Progenitor cell of endocrine pancreas (in vitro differentiated cells): ENCODE data around the gene DENND4C. TPM values are rescaled to one million over a fixed set of nuclear protein-coding genes. Genes with fewer than 3 reads are reported as not detected.

Experiments used
- DNase-seq: peaks from one replicate; pipeline ENCODE4 v3.0.0; 2021; ENCODE audit warnings: low spot score; ENCODE audit not compliant: unreplicated experiment
- H3K27ac Mint-ChIP-seq: 2 replicates; pipeline ENCODE4 v1.8.0; 2021; ENCODE audit warnings: mild to moderate bottlenecking, moderate library complexity, mixed read lengths
- H3K27me3 Mint-ChIP-seq: 2 replicates; pipeline ENCODE4 v1.8.0; 2021; ENCODE audit warnings: mixed read lengths
- H3K36me3 Mint-ChIP-seq: 2 replicates; pipeline ENCODE4 v1.8.0; 2022; ENCODE audit warnings: mixed read lengths; ENCODE audit not compliant: insufficient read depth
- H3K4me1 Mint-ChIP-seq: 2 replicates; pipeline ENCODE4 v1.8.0; 2021; ENCODE audit warnings: low read depth, mixed read lengths
- H3K4me3 Mint-ChIP-seq: 2 replicates; pipeline ENCODE4 v1.8.0; 2021; ENCODE audit warnings: low read depth, mild to moderate bottlenecking, moderate library complexity, mixed read lengths
- H3K9me3 Mint-ChIP-seq: 2 replicates; pipeline ENCODE4 v1.8.0; 2021; ENCODE audit warnings: low read depth, mixed read lengths
- CTCF ChIP-seq: fragments of 200-600 bp; sonication (generic); IDR thresholded peaks from one replicate; pipeline ENCODE4 v1.5.0; 2021; ENCODE audit warnings: antibody characterized with exemption, mild to moderate bottlenecking; ENCODE audit not compliant: unreplicated experiment
- total RNA-seq: library from RNA; stranded (reverse); gene quantifications from 2 replicates; pipeline ENCODE4 v1.2.1, GENCODE V29; 2021

Gene DENND4C
- total RNA-seq, 1 donor from 2014 or later, result 60.4 TPM

GRCh38 chr9:19229595-19230354 is 718 bp upstream of the DENND4C start:
- Mint-ChIP-seq H3K27ac (peak overlapping the region; percentile 96), H3K9me3 (no peaks in the 10 kb centered on the region), H3K4me3 (no peak overlapping the region), H3K36me3 (no peaks in the 10 kb centered on the region), H3K27me3 (no peaks in the 10 kb centered on the region), H3K4me1 (peaks cover 15% of the 10 kb centered on the region)
- DNase-seq, result peak; percentile 82
- peak; percentile 2 for TF ChIP-seq CTCF

DNA sequence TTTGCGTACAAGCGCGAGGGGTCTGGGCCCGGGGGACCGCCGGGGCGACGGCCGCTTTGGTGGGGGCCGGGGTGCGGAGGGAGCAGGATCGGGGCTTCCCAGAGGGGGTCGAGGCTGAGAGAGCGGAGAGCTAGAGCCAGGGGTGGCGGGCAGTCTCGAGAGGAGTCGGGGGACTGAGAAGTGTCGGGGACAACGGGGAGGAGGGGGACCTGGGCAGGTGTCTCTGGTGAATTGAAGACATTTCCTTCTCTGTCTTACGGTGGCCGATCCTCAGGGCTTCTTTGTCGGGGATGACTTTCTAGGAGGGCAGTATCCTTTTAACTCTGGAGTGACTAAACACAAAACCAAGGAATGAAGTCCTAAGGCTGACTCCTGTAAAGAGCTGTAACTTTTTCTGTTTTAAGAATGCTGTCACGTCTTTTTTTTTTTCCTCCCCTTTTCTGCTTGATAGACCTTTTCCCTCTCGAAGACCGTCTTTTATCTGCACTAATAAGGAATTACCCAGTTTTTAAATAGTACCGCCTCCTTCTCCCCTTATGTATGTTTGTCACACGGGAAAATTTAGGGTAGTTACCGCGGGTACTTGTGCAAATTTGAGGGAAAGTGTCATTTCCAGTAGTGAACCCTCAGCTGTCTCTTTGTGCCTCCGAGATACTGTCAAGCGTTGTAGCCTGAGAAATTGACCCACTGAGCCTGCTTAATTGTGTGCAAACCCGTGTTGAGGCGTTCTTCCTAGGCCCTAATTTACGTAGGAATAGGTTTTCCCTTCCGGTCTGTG is 822 bp downstream of the DENND4C start:
- Mint-ChIP-seq H3K9me3 (no peaks in the 10 kb centered on the region), H3K4me3 (no peak overlapping the region), H3K4me1 (peaks cover 14% of the 10 kb centered on the region), H3K36me3 (no peaks in the 10 kb centered on the region), H3K27me3 (no peaks in the 10 kb centered on the region), H3K27ac (no peak overlapping the region)
- no peak for DNase-seq
- TF ChIP-seq CTCF, result no peak

DNA sequence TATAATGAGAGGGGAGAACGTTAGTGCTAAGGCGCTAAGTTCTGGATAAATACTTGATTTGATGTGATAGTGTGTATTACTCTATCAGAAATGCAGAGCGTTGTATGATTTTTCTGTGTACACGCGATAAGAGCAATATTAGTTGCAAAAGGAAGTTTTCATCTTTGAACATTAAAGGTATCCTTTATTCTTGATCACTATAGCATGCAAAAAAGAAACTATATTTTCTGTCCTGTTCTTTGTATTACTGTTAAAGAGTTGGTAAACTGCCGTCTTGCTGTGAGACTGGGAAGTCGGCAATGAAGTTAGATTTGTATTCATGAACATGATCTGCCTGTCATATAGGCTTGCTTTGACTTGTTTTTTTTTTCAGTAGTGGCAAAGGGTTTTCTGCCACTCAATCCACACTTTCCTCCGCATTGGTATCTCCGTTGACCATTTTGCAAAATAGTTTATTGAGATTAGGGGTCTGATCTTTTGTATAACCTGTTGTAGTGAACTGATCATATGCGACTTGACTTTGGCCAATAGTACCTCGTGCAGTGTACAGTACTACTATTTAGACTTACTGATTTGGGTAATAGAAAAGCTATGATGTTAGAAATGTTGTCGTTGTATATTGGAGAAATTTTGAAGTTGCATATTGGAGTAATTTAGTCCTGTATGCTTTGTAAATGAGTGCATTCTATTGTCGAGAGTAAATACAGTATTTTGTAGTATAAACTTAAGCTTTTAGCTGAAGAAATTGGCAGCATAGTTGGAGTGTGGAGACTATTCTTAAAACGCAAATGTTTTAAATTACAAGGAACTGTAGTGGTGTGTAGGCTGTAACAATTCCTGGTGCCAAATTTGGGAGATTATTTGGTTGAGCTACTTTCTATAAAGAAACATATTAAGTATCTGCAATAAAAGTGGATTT is 1.7 kb downstream of the DENND4C start:
- Mint-ChIP-seq H3K36me3 (no peaks in the 10 kb centered on the region), H3K27me3 (no peaks in the 10 kb centered on the region), H3K4me1 (peaks cover 15% of the 10 kb centered on the region), H3K27ac (no peak overlapping the region), H3K9me3 (no peaks in the 10 kb centered on the region), H3K4me3 (no peak overlapping the region)
- TF ChIP-seq CTCF, result no peak
- DNase-seq, result no peak

DNA sequence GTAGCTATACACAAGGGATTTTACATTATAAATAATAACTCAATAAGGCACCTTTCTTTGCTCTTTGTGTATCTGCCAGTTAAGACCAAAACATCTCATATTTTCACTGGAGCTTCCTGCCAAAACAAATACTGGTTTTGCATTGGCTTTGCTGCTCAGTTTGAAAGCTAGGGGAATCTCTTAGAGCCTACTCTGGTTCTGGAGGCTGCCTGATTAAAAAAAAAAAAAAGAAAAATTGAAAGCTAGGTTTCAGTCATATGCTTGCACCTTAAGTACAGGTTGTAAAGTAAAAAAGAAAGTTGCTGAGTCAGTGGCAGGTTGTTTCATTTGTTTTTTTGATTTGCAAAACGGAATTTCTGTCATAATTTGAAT is 2.3 kb downstream of the DENND4C start:
- no peaks in the 10 kb centered on the region for H3K27me3 Mint-ChIP-seq
- no peak for DNase-seq
- no peak for TF ChIP-seq CTCF
- no peak overlapping the region for H3K27ac Mint-ChIP-seq
- no peak overlapping the region for H3K4me3 Mint-ChIP-seq
- H3K36me3 Mint-ChIP-seq, result peaks cover 2% of the 10 kb centered on the region
- H3K4me1 Mint-ChIP-seq, result peaks cover 15% of the 10 kb centered on the region
- H3K9me3 Mint-ChIP-seq, result no peaks in the 10 kb centered on the region

DNA sequence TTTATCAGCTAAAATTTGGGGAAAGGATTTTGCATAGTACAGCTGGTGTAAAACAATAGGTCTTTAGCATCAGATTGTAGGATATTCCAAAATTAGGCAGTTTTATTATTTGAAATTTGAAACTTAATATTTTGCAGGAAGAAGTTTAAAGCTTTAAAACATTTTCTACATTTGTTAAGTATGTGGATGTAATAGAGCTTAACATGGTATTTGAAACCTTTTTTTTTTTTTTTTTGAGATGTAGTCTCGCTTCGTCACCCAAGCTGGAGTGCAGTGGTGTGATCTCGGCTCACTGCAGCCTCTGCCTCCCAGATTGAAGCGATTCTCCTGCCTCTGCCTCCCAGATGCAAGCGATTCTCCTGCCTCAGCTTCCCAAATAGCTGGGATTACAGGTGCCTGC is 2.9 kb downstream of the DENND4C start:
- Mint-ChIP-seq H3K9me3 (no peaks in the 10 kb centered on the region), H3K27ac (no peak overlapping the region)

More for the DNA sequence above, 2.9 kb downstream of the DENND4C start:
- DNase-seq, result no peak
- no peaks in the 10 kb centered on the region for H3K27me3 Mint-ChIP-seq
- peaks cover 2% of the 10 kb centered on the region for H3K36me3 Mint-ChIP-seq
- H3K4me3 Mint-ChIP-seq, result no peak overlapping the region
- no peak for TF ChIP-seq CTCF
- peaks cover 13% of the 10 kb centered on the region for H3K4me1 Mint-ChIP-seq
